Activated CD4-positive, CD25-positive, alpha-beta regulatory T cell treated with anti-CD3 and anti-CD28 coated beads, Interleukin-2, amount 50 U/mL, for 16 hours (primary cell): ENCODE data around the gene SLC26A1.

Experiments used
- DNase-seq: peaks from one replicate; pipeline ENCODE4 v3.0.0-alpha.2; 2020; ENCODE audit warnings: low read depth, low spot score

Gene SLC26A1

DNA sequence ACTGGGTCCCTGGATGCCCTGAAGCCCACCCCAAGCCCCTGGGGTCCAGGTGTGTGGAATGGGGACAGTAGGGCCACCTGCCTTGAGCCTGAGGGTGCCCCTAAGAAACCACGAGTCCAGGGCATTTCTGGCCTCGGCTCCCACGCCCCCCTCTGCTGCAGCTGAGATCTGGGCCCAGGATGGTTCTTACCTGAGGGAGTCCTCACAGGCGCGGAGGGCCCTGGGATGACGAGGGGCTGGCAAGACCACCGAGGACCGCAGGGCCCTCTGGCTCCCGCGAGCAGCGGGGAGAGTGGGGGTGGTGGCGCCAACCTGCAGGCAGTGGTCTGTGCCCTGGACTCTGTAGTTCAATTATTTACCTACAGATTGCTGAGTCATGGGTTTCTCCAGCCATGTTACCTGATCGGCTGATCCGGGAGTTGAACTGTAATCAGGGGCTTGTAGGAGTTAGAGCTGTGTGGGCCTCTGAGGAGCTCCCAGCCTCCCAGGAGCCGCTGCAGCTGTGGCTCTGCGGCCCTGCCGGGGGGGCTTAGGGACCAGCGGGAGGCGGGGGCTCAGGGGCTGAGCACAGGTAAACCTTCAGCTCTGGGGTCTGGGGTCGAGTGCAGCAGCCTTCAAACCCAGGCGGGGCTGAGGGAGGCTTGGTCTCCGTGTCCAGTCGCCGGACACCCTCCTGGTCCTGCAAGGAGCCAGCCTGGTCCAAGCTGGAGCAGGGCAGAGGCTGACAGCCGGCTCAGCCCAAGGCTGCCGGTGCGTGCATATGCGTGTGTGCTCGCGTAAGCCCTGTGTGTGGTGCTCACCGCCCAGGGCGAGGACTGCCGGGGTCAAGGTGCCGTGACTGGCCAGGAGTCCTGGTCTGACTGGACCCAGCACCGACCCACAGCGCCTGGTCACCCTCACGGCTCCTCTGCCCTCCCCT, at the start of gene SLC26A1:
Gene SLC26A1, minus strand, starts transcription at position 294 of the 919 bp plus-strand sequence. CDS start 1,701 bp downstream, outside the sequence.
- DNase-seq = no peak

DNA sequence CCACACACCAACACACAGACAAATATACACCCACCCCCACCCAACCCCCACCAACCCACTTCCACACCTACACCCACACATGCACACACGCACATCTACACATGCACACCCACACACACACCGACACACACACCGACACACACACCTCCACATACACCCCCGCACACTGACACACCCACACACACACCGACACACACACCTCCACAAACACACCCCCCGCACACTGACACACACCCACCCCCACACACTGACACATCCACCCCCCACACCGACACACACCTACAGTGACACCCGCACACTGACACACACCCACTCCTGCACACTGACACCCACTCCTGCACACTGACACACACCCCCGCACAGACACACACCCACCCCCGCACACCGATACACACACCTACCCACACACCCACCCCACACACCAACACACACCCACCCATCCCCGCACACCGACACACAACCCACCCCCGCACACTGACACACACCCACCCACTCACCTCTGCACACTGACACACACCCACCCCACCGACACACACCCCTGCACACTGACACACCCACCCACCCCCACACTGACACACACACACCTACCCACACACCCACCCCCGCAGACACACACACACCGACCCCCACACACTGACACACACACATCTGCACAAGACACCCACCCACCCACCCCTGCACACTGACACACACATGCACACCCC, 49.3 kb upstream of the SLC26A1 start:
- DNase-seq = no peak

DNA sequence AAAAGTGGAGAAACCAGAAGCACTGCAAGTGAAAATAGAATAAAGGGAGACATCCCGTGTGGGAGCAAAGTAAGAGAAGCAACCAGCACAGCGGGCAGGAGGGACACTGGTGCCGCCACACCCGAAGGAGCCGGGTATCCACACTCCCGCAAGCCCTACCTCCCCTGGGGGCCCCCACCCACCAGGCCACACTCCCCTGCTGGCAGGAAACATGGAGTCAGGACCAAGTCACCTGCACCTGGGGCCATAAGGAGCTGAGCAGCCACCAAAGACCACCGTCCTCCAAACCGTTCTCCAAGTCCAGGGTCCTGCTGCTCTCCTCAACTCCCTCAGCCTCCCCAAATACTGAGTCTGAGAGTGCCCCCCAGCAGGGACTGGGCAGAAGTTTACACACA, 48.7 kb upstream of the SLC26A1 start:
- no peak for DNase-seq

DNA sequence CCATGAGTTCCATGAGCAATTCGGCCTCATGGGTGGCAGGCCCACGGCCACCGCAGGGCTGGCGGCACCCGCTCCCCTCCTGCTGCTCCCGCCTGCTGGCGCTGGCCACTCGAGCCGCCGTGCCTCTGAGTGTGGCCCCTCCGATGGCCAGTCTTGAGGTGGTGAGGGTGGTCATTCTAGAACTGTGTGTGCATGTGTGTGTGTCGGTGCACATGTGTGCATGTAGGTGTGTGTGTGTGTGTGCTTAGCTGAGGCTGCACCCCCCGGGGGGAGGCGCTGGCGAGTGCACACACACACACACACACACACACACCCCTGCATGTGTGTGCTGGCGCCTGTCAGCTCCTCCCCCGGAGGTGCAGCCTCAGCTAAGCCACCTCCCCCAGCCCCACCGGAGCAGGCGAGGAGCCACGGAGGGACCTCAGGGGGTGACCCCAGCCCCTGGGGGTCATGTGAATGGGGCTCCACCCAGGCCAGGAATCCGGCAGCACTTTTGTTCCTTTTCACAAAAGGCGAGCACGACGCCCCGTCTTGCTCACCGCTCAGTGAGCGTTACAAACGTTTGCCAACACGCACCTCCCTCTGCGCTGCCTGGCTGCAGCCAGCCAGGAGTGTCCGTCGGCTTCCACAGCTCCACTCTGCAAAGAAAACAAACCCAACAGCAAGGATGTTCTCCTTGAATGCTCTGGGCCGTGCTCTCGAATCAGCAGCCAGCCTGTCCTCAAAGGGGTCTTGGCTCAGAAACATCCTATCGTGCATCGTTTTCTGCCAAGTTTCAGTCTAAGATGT, 48.1 kb upstream of the SLC26A1 start:
- no peak for DNase-seq

DNA sequence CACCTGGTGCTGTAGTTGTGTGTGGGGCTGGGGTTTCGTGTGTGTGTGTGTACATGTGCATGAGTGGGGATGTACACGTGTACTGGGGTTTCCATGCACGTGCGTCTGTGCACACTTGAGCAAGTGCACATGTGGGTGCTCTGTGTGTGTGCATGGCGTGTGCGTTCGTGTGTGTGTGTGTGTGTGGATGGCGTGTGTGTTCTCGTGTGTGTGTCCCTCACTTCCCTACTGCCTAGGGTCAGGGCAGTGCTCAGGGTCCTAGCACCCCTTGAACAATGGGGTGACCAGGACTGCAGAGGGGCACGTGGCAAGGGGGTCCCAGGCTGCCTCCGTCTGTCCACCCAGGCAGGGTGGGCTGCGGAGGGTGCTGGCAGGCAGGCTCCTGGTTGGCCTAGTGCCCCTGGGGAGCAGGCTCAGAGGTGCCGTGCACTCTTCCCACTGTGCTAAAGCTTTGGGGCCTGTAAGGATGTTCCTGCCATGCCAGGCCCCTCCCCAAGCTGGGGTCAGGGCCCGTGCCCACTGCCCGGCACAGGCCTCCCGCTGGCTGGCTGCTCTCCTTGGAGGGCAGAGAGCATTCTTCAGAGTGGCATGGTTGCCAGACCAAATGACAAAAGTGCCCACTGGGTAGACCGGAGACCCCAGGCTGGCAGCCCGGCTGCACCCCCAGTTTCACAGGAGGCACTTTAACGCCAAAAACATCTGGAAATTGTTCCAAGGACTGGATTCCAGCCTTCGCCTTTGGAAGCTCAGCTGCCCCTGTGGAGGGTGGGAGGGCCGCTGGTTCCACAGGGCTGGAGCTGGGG, 47.3 kb upstream of the SLC26A1 start:
- no peak for DNase-seq

DNA sequence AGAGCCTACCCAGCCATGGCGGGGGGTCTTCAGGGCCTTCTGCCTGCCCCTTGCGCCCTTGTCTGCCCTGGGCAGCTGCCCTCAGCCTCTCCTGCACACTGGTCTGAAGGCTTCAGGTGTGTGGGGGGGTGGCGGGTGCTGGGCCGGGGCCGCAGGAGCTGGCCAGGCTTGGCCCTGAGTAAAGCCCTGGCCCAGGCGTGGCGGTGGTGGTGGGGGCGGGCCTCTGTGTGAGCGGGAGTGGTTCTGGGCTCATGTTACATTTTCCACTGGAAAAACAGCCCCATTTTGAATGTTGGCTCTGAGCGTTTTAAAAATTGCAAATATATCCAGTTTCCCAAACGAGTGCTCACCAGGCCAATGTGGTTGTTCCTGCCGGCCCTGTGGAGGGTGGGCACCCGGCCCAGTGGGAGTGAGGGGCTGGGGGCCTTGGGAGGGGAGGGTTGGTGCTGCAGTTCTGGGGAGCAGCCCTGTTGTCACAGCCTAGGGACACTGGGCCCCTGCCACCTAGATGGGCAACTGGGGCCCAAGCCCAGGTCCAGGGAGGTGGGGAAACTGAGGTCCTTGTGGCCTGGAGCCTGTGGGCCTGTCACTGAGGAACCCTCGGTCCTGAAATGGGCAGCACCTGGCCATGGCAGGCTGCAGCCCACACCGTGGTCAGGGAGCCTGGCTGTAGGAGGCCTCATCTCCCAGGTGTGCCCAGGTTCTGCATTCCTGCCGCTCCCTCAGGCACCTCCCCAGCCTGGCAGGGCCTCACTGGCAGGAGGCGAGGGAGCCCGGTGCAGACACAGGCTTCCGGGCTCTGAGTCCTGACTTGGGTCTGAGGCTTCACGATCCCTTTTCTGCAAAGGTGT, 46.5 kb upstream of the SLC26A1 start:
- DNase-seq = no peak

DNA sequence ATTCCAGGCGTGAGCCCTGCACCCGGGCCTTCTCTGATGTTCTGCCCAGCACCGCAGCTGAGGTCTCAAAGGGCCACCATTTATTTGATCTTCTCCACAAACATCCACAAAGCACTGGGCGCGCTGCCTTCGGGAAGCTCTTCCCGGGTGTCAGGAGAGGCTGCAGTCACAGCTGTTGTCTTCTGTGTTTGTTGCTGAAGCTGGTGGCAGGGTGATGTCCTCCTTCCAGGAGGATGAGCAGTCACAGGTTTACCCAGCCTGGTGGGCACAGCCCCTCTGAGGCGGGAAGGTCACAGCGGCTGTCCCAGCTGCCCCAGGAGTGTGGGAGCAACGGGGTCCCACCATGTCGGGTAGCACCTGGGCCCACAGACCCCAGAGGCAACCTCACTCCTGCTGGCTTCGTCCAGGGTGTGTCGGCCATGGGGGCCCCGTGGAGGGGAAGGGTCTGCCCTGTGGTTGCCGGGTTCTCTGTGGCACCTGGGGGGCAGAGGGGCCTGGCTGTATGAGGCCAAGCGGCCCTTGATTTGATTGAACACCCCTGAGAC, 45.8 kb upstream of the SLC26A1 start:
- no peak for DNase-seq

DNA sequence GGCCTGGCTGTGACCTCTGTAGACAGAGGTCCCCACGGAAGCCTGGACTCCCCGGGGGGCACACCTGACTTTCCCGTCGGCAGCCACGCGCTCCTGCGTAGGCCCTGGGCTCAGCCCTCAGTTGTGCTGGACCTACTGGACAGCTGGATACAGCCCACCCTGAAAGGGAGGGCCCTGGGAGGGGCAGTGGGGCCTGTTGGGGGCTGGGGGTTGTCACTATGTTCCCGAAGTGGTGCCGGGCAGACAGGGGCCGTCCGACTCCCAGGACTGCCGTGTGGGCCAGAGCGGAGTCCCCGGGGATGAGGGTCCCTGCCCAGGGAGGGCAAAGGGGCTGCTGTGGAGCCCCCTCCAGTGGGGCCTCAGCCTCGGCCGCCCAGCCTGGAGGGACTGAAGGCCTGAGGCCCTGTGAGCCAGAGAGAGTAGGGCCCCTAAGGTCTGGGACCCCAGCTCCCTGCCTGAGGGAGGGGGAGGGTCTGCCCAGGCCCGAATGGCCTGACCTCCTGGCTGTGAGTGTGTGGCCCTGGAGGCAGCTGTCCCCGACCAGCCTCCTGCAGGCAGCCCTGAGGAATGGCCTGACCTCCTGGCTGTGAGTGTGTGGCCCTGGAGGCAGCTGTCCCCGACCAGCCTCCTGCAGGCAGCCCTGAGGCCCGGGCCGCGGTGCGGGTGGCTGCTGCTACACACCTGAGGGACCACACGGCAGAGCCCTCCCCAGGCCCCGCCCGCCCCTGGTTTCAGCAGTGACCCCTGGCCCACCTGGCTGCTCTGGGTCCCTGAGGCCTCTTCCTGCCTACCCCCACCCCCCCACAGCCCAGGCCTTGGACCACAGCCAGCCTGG, 44.0 kb upstream of the SLC26A1 start:
- DNase-seq = no peak

- no peak for DNase-seq
Observed at GRCh38 chr4:1036095-1036494, 42.9 kb upstream of the SLC26A1 start.

DNA sequence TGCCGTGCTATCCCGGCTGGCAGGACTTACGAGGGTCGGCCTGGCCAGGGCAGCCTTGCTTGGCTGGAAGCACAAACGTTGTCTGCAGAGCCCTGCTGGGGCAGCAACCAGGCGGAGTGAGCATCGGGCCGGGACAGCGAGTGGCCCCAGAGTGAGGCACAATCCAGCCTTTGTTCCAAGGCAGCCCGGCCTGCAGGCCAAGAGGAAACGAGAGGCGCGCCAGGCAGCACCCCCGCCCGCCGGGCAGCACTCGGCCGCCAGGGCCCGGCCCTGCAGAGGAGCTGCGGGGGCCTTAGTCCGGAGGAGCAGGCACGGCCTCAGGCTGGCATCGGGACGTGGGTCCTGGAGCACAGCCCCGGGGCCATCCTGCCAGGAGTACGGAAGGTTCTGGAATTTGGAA, 42.3 kb upstream of the SLC26A1 start:
- DNase-seq = no peak

DNA sequence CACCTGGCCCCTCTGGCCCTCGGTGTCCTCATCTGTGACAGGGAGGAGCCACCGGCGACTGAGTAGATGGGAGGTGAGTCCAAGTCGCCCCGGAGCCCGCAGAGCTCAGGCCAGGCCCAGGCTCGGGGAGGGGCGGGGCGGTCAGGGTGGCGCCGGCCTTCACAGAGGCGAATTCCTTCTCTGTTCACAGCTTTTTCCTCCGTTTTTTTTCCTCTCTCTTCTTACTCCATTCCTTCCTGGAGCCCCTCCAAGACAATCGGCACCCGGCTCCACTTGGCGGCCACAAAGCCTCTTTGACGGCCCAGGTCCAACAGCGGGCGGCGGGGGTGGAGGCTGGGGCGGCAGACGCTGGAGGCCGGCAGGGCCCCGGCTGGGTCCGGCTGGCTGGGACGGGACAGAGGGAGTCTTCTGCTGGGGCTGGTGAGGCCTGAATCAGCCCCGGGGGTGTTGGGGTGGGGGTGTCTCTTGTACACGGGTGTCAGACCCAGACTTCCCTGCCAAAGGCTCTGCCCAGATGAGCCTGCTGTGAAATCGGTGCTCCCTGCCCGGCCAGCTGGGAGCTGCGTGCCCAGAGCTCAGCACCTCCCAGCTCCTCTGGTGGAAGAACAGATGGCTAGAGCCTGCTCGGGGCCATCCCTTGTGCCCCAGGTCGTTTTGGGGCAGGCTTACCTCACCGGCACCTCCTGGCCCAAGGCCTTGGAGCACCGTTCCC, 40.8 kb upstream of the SLC26A1 start:
- no peak for DNase-seq

GRCh38 chr4:1032861-1033260, 39.7 kb upstream of the SLC26A1 start:
- DNase-seq = no peak

DNA sequence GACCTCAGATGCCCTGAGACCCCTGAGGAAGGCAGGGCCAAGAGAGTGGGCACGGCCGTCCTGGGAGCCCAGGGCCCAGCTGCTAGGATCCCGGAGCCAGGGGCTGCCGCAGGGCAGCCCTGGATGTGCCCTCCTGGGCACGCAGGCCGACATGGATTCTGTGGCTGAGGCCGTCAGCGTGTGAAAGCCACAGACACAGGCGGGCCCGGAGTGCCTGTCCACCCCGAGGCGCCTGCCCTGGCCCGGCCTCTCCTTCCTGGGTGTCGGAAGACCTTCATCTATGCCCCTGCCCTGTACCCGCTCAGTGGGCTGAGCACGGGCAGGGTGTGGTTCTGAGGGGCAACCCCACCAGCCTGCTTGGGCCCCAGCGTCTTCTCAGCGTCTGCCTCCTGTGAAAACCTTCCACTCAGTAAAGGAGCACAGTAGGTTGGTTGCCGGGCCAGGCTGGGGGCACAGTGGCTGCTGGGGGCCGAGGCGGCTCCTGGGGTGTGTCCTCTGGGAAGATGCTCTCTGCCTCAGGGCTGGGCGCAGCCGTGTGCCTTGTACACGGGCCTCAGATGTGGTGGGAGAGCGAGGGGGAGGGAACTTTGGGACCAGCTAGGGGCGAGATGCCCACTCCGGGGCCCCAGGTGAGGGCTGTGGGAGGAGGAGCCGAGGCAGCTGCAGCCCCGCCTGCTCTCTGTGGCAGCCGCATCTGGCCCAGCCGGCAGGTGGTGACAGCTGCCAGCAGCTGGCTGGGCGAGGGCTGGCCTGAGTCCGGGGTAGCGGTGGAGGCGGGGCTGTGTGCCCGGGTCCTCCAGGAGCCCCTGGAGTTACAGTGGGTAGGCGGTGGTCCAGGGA, 39.0 kb upstream of the SLC26A1 start:
- DNase-seq = no peak

DNA sequence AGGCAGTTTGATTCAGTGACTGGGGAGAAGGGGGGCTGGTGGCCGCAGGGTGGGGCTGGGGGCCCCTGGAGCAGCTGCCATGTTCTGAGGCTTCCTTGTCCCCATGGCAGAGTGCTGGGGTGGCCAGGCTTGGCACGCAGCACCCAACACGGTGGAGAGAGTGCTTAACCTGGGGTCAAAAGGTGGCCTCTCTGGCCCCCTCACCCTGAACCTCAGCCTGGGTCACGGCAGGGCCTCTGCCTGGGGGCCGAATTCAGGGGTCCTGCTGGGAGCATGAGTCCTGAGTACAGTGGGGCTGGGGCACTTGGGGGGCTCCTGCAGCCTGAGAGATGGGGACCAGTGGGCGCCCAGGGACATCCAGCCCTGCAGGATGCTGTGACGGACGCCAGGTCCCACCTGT, 38.1 kb upstream of the SLC26A1 start:
- no peak for DNase-seq

GRCh38 chr4:1030559-1030958, 37.4 kb upstream of the SLC26A1 start:
- no peak for DNase-seq

DNA sequence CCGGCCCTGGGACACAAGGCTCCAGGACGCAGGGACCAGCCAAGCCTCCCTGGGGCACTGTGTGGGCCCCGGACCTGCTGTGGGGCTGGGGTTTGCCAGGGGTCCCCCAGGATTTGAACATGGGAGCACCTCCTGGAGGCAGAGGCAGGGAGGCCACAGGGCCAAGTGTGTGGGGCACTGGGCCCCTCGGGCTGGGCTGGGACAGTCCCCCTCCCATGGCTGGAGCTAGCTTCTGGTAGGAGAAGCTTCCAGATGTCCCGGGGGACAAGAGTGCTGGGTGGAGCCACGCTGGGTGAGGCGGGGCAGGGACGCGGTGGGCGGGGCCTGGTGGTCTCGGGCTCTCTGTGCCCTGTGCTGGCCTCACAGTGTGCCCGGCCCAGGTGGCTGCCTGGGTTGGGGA, 36.8 kb upstream of the SLC26A1 start:
- DNase-seq = no peak

DNA sequence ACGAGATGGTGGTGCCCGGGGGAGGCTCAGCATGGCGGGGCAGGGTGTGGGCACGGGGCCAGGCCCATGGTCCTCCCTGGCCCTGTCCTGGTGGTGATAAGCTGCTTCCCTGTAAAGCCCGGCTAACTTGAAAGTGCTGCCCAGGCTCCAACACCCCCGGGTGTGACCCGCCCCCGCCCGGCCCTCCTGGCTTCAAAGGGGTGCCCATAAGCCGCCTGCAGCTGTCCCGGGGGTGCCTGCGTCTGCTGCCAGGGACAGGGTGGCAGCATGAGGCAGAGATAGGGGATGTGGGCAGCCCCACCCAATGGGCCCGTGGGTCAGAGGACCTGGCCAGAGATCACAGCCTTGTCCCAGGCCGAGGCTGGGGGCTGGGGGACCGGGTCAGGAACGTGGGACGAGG, 36.3 kb upstream of the SLC26A1 start:
- DNase-seq = no peak
